Lung (tissue), 12 donors: ENCODE results near the gene TSPO2. TPM values are rescaled to one million over a fixed set of nuclear protein-coding genes. Genes with fewer than 3 reads are reported as not detected.

Source experiments
- ATAC-seq: fragments of 200-7000 bp; cut with Tn5 transposase; one replicate; pipeline ENCODE4 v1.9.1; 2020; ENCODE audit warnings: moderate number of reproducible peaks; ENCODE audit not compliant: insufficient read depth, low FRiP score
- DNase-seq, 3 donors: peaks; one replicate each; pipeline ENCODE4 v3.0.0-alpha.2; 2013 to 2017
- H3K27ac ChIP-seq, 2 donors: one replicate each; pipeline ENCODE4 v1.5.1; 2013; ENCODE audit warnings: mild to moderate bottlenecking in 2 of 2, moderate library complexity in 2 of 2, control low read depth in 1 of 2, inconsistent platforms in 1 of 2, low read depth in 1 of 2, low read length in 1 of 2
- H3K27me3 ChIP-seq, 3 donors: one replicate each; pipeline ENCODE4 v1.5.1; 2013; ENCODE audit warnings: low read length in 2 of 3; ENCODE audit not compliant: control insufficient read depth in 3 of 3, insufficient read depth in 3 of 3
- H3K36me3 ChIP-seq, 4 donors: one replicate each; pipeline ENCODE4 v1.5.1; 2013; ENCODE audit warnings: low read length in 4 of 4, mild to moderate bottlenecking in 1 of 4, moderate library complexity in 1 of 4; ENCODE audit not compliant: control insufficient read depth in 4 of 4, insufficient read depth in 4 of 4
- H3K4me1 ChIP-seq, 5 donors: one replicate each; pipeline ENCODE4 v1.5.1; 2013; ENCODE audit warnings: low read length in 5 of 5, mild to moderate bottlenecking in 2 of 5, moderate library complexity in 1 of 5; ENCODE audit not compliant: control insufficient read depth in 5 of 5, insufficient read depth in 5 of 5
- H3K4me3 ChIP-seq: one replicate; pipeline ENCODE4 v1.5.1; 2013; ENCODE audit warnings: mild to moderate bottlenecking, control low read depth, moderate library complexity
- H3K9ac ChIP-seq, 2 donors: one replicate each; pipeline ENCODE4 v1.5.1; 2013; ENCODE audit warnings: low read length in 2 of 2, control low read depth in 1 of 2; ENCODE audit not compliant: insufficient read depth in 1 of 2
- H3K9me3 ChIP-seq, 4 donors: one replicate each; pipeline ENCODE4 v1.5.1; 2013; ENCODE audit warnings: low read length in 3 of 4, mild to moderate bottlenecking in 1 of 4, moderate library complexity in 1 of 4; ENCODE audit not compliant: control insufficient read depth in 4 of 4, insufficient read depth in 3 of 4
- CTCF ChIP-seq: IDR thresholded peaks from 2 replicates; pipeline ENCODE4 v1.5.1; 2012; ENCODE audit warnings: mild to moderate bottlenecking; ENCODE audit errors: control extremely low read depth, extremely low read depth
- WGBS, 2 donors: extraction: QIAGEN DNeasy Blood & Tissue Kit; methylation state at CpG; one replicate each; pipeline ENCODE4 v1.1.7; 2013; 5-methylcytosine and 5-hydroxymethylcytosine counted together
- polyA plus RNA-seq, 2 donors: library from polyadenylated mRNA; stranded (reverse); fragments of 200-250 nt; gene quantifications; one replicate each; pipeline ENCODE4 v1.2.1, GENCODE V29; 2013
- total RNA-seq, 2 donors: library from RNA; depleted of rRNA in 1 of 2; stranded (reverse); fragments of >200 nt in 1 of 2; gene quantifications; one replicate each; pipeline ENCODE4 v1.2.1, GENCODE V29; 2014 to 2021
- donor health status: control.
- donor health status: control.
- donor health status: Bipolar disorder and iron deficiency.
- donor health status: healthy.
- donor health status: DM: yes; HTN: yes; CAD: no.

TSPO2 gene
- total and polyA plus RNA-seq, 4 donors: 0.07 to 0.57 TPM; not detected in 2

- H3K36me3 ChIP-seq: peaks cover 17 to 54% (median 33%) of the 10 kb centered on the region in 4 donors
- no peak for TF ChIP-seq CTCF
- H3K4me3 ChIP-seq: no peak overlapping the region
- ATAC-seq (no peak), DNase-seq (no peak)
- H3K9me3 ChIP-seq: no peaks in the 10 kb centered on the region
- no peak overlapping the region for H3K9ac ChIP-seq
- H3K27me3 ChIP-seq: no peaks in the 10 kb centered on the region
- 96 to 98% methylated on average over 4 of the region's 4 CpGs for WGBS, 2 donors
- no peak overlapping the region for H3K27ac ChIP-seq
- peaks cover 0 to 2% (median 0%) of the 10 kb centered on the region in 5 donors for H3K4me1 ChIP-seq
Observed at GRCh38 chr6:41088451-41088850, 46.2 kb downstream of the TSPO2 start.

GRCh38 chr6:41090841-41091761, 48.8 kb downstream of the TSPO2 start:
- ATAC-seq (no peak), DNase-seq (no peak)
- H3K4me1 ChIP-seq: peaks cover 0 to 2% (median 0%) of the 10 kb centered on the region in 5 donors
- no peaks in the 10 kb centered on the region for H3K27me3 ChIP-seq
- no peak overlapping the region for H3K4me3 ChIP-seq
- no peak overlapping the region for H3K27ac ChIP-seq
- peaks cover 27 to 62% (median 36%) of the 10 kb centered on the region in 4 donors for H3K36me3 ChIP-seq
- no peak overlapping the region for H3K9ac ChIP-seq
- TF ChIP-seq CTCF: no peak
- 33 to 49% methylated on average over 1 of the region's 1 CpG for WGBS, 2 donors
- H3K9me3 ChIP-seq: no peaks in the 10 kb centered on the region

- peaks cover 36 to 69% (median 47%) of the 10 kb centered on the region in 4 donors for H3K36me3 ChIP-seq
- WGBS, 2 donors: 92 to 94% methylated on average over 4 of the region's 4 CpGs
Observed at GRCh38 chr6:41092421-41093140, 50.3 kb downstream of the TSPO2 start.

More at GRCh38 chr6:41092421-41093140, 50.3 kb downstream of the TSPO2 start:
- Histone ChIP-seq H3K27me3 (no peaks in the 10 kb centered on the region), H3K4me1 (peaks cover 0 to 2% (median 0%) of the 10 kb centered on the region in 5 donors), H3K4me3 (no peak overlapping the region), H3K27ac (no peak overlapping the region), H3K9ac (no peak overlapping the region), H3K9me3 (no peaks in the 10 kb centered on the region)
- DNase-seq: peak in 1 of 3 donors; percentile 22
- TF ChIP-seq CTCF: no peak
- ATAC-seq: no peak
